Glomerular visceral epithelial cell (primary cell): ENCODE data around the gene SNRPD1.
A peak's percentile ranks its signal among the peaks of the same experiment; 100 is the strongest.
"Not testable (repeated sequence)": the region's sequence is repeated elsewhere in the genome, so short reads cannot be mapped to it uniquely, and the experiment has no call there.

Experiments
- DNase-seq: peaks from one replicate; pipeline ENCODE4 v3.0.0-alpha.2; 2016; ENCODE audit errors: extremely low spot score

Gene SNRPD1

GRCh38 chr18:21612125-21613039, at the start of gene SNRPD1:
Gene SNRPD1, plus strand, starts transcription at chr18:21612314. Its CDS starts 116 bp downstream, at chr18:21612430.
- DNase-seq, result peak; percentile 93

GRCh38 chr18:21571772-21572171, 40.3 kb upstream of the SNRPD1 start:
- no peak for DNase-seq

GRCh38 chr18:21575656-21576055, 36.5 kb upstream of the SNRPD1 start:
- no peak for DNase-seq

GRCh38 chr18:21584391-21584790, 27.7 kb upstream of the SNRPD1 start:
- no peak for DNase-seq

- DNase-seq, result not testable (repeated sequence)
Observed at GRCh38 chr18:21592361-21592760, 19.8 kb upstream of the SNRPD1 start.

GRCh38 chr18:21593540-21594257, 18.4 kb upstream of the SNRPD1 start:
- DNase-seq, result no peak

GRCh38 chr18:21597620-21598019, 14.5 kb upstream of the SNRPD1 start:
- no peak for DNase-seq

- peak; percentile 63 for DNase-seq
Observed at GRCh38 chr18:21598726-21599584, 13.2 kb upstream of the SNRPD1 start.

GRCh38 chr18:21599585-21600525, 12.3 kb upstream of the SNRPD1 start:
- peak; percentile 25 for DNase-seq

GRCh38 chr18:21600526-21601410, 11.3 kb upstream of the SNRPD1 start, which contains the start of gene ESCO1:
Gene ESCO1, minus strand, starts transcription at chr18:21600704. Its CDS starts 25,861 bp downstream, at chr18:21574843.
- peak; percentile 99 for DNase-seq

- DNase-seq, result no peak
Observed at GRCh38 chr18:21602299-21602587, 9.9 kb upstream of the SNRPD1 start.

GRCh38 chr18:21604671-21605070, 7.4 kb upstream of the SNRPD1 start:
- no peak for DNase-seq

- no peak for DNase-seq
Observed at GRCh38 chr18:21605213-21605612, 6.9 kb upstream of the SNRPD1 start.

- not testable (repeated sequence) for DNase-seq
Observed at GRCh38 chr18:21611401-21612124, 551 bp upstream of the SNRPD1 start.

- DNase-seq, result not testable (repeated sequence)
Observed at GRCh38 chr18:21621640-21622039, 9.5 kb downstream of the SNRPD1 start.

- no peak for DNase-seq
Observed at GRCh38 chr18:21629089-21629832, 17.1 kb downstream of the SNRPD1 start.

- DNase-seq, result no peak
Observed at GRCh38 chr18:21632393-21632792, 20.3 kb downstream of the SNRPD1 start.

GRCh38 chr18:21634588-21635199, 22.6 kb downstream of the SNRPD1 start:
- DNase-seq, result no peak
